ENCODE results near the gene SAMD11. TPM values are rescaled to one million over a fixed set of nuclear protein-coding genes. Genes with fewer than 3 reads are reported as not detected.

The SAMD11 gene
- total and polyA plus RNA-seq, 2 donors from 2014 or later: 13.3 to 21.4 TPM

- H3K9me3 ChIP-seq (ENCODE audit: control insufficient read depth in 2 of 3, insufficient read depth in 1 of 3, low read length in 3 of 3): no peaks in the 10 kb centered on the region
- peaks cover 0 to 4% (median 0%) of the 10 kb centered on the region in 3 donors for H3K4me1 ChIP-seq (ENCODE audit: control insufficient read depth in 2 of 3, insufficient read depth in 2 of 3, low read depth in 1 of 3, low read length in 3 of 3)
- intact Hi-C loops (cut with DNase I): no loop called here
- H3K27me3 ChIP-seq (ENCODE audit: control insufficient read depth, insufficient read depth, low read length): no peaks in the 10 kb centered on the region
- no peaks in the 10 kb centered on the region for H3K36me3 ChIP-seq (ENCODE audit: control insufficient read depth in 2 of 3, insufficient read depth in 3 of 3, low read length in 3 of 3)
- TF ChIP-seq CTCF (IDR thresholded peaks at IDR 0.05; ENCODE audit: borderline replicate concordance, extremely low read depth, insufficient read depth): no peak
- H3K27ac ChIP-seq (ENCODE audit: low read depth in 2 of 2, low read length in 2 of 2): peak overlapping the region in 1 of 2 donors; percentile 57
- H3K4me3 ChIP-seq (ENCODE audit: low read length in 3 of 3): no peak overlapping the region
- DNase-seq: peak in 2 of 5 donors; percentile 39 to 87
- FAIRE-seq: no peak
- H3K9ac ChIP-seq (ENCODE audit: low read length in 3 of 3): no peak overlapping the region
These were observed 57.1 kb downstream of the SAMD11 start for GRCh38 chr1:980602-981395.

GRCh38 chr1:981491-981954 lies 57.8 kb downstream of the SAMD11 start:
- no peak for FAIRE-seq
- no peaks in the 10 kb centered on the region for H3K9me3 ChIP-seq (ENCODE audit: control insufficient read depth in 2 of 3, insufficient read depth in 1 of 3, low read length in 3 of 3)
- no peaks in the 10 kb centered on the region for H3K4me1 ChIP-seq (ENCODE audit: control insufficient read depth in 2 of 3, insufficient read depth in 2 of 3, low read depth in 1 of 3, low read length in 3 of 3)
- TF ChIP-seq CTCF (IDR thresholded peaks at IDR 0.05; ENCODE audit: borderline replicate concordance, extremely low read depth, insufficient read depth): no peak
- no peaks in the 10 kb centered on the region for H3K27me3 ChIP-seq (ENCODE audit: control insufficient read depth, insufficient read depth, low read length)
- DNase-seq: peak in 1 of 5 donors; percentile 35
- intact Hi-C loops (cut with DNase I): no loop called here
- no peak overlapping the region for H3K4me3 ChIP-seq (ENCODE audit: low read length in 3 of 3)
- H3K27ac ChIP-seq (ENCODE audit: low read depth in 2 of 2, low read length in 2 of 2): peak overlapping the region; percentile 54 to 57
- H3K9ac ChIP-seq (ENCODE audit: low read length in 3 of 3): peak overlapping the region in 1 of 3 donors; percentile 26
- no peaks in the 10 kb centered on the region for H3K36me3 ChIP-seq (ENCODE audit: control insufficient read depth in 2 of 3, insufficient read depth in 3 of 3, low read length in 3 of 3)

GRCh38 chr1:981955-982558 lies 58.3 kb downstream of the SAMD11 start, which contains the start of gene PERM1:
Gene PERM1, minus strand, starts transcription at chr1:982093. Its CDS starts 1,064 bp downstream, at chr1:981029.
- Histone ChIP-seq H3K9ac (ENCODE audit: low read length in 3 of 3) (peak within 1 kb of the TSS in 1 of 3 donors; percentile 26), H3K4me1 (ENCODE audit: control insufficient read depth in 2 of 3, insufficient read depth in 2 of 3, low read depth in 1 of 3, low read length in 3 of 3) (no peaks in the 10 kb centered on the region), H3K27ac (ENCODE audit: low read depth in 2 of 2, low read length in 2 of 2) (peak within 1 kb of the TSS; percentile 54 to 57), H3K36me3 (ENCODE audit: control insufficient read depth in 2 of 3, insufficient read depth in 3 of 3, low read length in 3 of 3) (no peaks in the 10 kb centered on the region), H3K4me3 (ENCODE audit: low read length in 3 of 3) (no peak within 1 kb of the TSS), H3K27me3 (ENCODE audit: control insufficient read depth, insufficient read depth, low read length) (no peaks in the 10 kb centered on the region), H3K9me3 (ENCODE audit: control insufficient read depth in 2 of 3, insufficient read depth in 1 of 3, low read length in 3 of 3) (no peaks in the 10 kb centered on the region)
- intact Hi-C loops (cut with DNase I): no loop called here
- DNase-seq: peak in 2 of 5 donors; percentile 41 to 78
- TF ChIP-seq CTCF (IDR thresholded peaks at IDR 0.05; ENCODE audit: borderline replicate concordance, extremely low read depth, insufficient read depth): no peak
- FAIRE-seq: no peak
